Anterior cingulate cortex (tissue), 58 donors: ENCODE data around the gene PIWIL4.
"Not testable (repeated sequence)": the region's sequence is repeated elsewhere in the genome, so short reads cannot be mapped to it uniquely, and the experiment has no call there.

Experiments used
- DNase-seq, 58 donors: peaks; one replicate each; lab custom pipeline; 2025; lab: John Stamatoyannopoulos, UW

PIWIL4 gene

GRCh38 chr11:94629741-94630140, 62.6 kb downstream of the PIWIL4 start:
- DNase-seq: no peak

DNA sequence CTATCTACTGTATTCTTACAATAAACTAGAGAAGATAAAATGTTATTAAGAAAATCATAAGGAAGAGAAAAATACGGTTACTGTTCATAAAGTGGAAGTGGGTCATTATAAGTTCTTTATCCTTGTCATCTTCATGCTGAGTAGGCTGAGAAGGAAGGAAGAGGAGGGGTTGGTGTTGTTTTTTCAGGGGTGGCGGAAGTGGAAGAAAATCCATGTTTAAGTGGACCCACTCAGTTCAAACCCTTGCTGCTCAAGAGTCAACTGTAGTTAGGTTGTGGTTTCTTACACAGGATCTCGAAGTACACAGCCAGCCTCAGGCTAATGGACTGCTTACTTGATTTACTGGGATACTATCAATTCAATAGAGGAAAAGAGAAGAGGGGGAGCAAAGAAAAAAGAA, 63.1 kb downstream of the PIWIL4 start:
- no peak for DNase-seq

DNA sequence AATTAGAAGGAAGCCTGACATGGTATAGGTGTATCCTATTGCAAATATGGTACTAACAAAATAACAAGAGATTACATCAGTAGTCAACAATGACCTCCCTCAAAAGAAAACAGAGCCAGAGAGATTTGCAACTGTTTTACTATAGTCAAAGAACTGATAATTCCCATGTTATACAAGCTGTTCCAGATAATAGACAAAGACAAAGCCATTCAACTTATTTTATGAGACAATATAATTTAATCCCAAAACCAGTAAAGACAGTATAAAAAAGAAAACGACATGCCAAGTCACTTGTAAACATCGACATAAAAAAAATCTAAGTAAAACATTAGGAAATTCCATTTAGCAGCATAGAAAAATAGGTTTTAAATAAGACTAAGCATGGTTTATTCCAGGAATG, 65.2 kb downstream of the PIWIL4 start:
- no peak for DNase-seq

DNA sequence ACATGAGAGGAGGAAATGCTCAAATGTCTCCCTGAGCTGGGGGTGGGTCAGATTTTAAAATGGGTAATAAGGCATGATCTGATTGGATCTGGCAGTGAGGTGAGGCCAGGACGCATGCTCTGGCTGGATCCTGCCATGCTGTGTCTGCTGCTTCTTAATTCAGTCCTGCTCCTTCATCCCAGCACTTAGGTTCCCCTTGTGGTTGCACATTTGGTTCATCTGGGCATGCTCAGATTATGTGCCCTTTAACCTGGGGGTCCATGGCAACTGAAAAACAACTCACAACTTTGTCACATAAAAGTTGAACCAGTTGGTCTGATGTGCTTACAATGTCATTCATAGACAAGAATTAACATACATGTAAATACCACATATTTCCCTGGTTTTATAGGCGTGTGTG, 67.9 kb downstream of the PIWIL4 start:
- no peak for DNase-seq

DNA sequence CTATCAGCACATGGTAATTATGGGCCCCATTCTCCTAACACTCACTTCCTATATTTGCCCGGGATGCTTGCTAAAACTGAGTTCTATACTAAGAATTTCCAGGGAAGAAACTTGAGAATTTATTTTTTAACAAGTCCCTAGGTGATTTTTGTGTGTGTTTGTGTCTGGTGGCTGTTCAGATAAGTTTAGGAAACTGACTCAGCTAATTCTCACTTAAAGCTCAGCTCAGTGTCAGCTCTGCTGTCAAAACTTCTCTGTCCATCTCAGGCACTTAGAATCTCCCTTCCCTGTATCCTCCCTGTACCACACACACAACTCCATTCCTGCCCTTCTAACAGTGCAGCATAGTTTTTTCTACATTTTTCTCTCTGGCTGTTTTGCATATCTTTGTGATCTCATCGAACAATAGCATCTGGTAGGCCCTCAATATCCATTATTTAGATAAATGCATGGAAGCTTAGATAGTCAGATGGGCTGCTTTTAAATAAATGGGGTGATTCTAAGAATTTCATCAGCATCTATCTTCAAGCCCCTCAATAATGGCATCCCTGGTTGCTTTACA, 69.3 kb downstream of the PIWIL4 start:
- no peak for DNase-seq

- DNase-seq: no peak
Measured at GRCh38 chr11:94638301-94638901, 71.2 kb downstream of the PIWIL4 start.

DNA sequence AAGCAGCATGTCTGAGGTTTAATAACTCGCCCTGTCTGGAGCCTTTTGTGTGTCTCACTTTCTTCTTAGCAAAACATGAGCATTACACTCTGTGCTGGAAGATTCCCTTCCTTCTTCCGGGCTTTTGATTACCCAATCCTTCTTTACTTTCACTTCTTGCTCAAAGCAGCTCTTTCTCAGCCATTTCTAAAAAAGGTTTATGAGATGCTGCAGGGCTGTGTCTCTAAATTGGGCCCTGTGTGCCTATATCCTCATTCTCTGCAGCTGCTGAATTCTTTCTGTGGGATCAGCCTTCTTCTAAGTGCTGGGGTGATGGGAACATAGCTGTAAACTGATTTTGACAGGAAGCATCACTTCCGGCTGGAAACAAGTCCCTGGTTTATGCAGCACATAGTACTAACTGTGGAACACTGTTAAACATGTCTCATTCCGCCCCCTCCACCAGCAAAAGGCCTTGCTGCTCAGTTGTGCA, 71.8 kb downstream of the PIWIL4 start:
- peak in 20 of 58 donors; percentile 3 to 77 (median 18) for DNase-seq

DNA sequence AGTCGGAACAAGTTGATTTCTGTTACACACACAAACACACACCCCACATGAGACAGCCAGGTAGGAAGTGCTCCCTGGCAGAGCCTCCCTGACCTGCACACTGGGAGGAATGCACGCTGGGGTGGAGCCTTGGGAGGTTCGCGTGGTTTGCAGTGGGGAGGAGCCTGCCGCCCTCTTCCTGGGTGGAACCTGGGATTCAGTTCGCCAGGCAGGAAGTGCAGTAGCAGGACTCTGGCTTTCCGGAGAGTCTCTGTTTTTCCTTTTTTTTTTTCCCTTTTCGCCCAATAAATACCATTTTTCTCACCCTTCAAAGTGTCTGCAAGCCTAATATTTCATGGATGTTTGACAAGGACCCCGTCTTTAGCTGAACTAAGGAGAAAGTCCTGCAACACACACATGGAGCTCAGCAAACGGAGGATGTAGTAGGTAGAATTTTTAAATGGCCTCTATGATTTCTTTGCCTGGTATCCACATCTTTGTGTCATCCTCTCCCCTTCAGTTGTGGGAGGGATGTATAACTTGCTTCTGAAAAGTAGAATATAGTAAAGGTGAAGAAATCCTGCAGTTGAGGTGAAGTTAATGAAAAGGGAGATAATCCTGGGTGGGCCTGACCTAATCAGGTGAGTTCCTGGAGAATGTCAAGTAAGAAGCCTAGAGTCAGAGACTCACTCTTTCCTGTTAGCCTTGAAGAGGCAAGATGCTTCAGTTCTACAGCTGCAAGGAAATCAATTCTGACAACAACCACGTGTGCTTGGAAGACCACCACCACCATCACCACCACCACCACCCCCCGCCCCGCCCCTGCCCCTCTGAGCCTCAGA, 72.9 kb downstream of the PIWIL4 start:
- DNase-seq: no peak

- peak in 8 of 58 donors; percentile 3 to 22 (median 8) for DNase-seq
Measured at GRCh38 chr11:94641167-94641761, 74.1 kb downstream of the PIWIL4 start.

DNA sequence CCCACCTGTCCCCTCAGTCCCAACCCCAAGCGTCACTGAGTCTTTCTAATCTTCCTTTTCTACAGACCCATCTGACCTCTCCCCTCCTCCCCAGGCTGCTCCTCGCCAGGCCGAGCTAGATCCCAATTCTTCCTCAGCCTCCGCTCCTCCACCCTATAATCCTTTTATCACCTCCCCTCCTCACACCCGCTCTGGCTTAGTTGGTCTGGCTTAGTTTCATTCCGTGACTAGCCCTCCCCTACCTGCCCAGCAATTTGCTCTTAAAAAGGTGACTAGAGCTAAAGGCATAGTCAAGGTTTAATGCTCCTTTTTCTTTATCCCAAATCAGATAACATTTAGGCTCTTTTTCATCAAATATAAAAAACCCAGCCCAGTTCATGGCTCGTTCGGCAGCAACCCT, 76.0 kb downstream of the PIWIL4 start:
- DNase-seq: not testable (repeated sequence)

GRCh38 chr11:94647926-94648325, 80.8 kb downstream of the PIWIL4 start:
- DNase-seq: no peak

DNA sequence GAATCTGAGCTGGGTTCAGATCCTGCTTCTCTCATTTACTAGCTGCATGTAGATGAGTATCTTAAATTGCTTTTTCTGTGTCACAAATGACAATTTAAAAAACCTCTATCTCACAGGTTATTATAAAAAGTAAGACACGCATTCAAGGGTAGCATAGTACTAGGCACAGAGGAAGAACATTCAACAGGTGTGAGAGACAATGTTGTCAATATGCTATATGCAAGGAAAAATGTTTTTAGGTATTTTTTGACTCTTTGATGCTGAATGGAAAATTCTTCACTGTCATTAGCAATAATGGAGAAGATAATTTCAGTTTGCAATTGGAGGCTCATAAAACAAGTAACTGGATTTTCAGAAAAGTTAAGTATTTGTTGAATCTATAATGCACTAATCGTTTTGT, 81.6 kb downstream of the PIWIL4 start:
- no peak for DNase-seq

- no peak for DNase-seq
Measured at GRCh38 chr11:94649254-94649653, 82.1 kb downstream of the PIWIL4 start.

- DNase-seq: no peak
Measured at GRCh38 chr11:94649964-94650623, 82.9 kb downstream of the PIWIL4 start.

DNA sequence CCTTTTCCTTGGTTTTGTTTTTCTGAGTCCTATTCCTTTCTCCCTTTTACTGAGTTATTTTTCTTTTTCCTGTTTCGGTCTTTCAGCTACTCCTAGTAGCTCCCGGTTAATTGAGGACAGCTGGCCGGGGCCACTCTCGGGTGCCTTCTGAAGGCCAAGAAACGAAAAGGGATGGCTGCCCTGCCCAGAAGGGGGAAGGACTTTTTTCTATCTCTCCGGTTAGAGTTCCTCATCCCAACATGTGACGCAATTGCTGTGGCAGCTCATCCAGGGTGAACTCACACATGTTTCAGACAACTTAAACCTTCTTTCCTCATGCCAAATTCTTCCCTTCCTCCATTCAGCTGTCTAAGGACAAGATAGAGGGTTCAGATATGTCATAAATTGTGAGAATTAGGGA, 83.6 kb downstream of the PIWIL4 start:
- DNase-seq: peak in 3 of 58 donors; percentile 4 to 23 (median 5)

DNA sequence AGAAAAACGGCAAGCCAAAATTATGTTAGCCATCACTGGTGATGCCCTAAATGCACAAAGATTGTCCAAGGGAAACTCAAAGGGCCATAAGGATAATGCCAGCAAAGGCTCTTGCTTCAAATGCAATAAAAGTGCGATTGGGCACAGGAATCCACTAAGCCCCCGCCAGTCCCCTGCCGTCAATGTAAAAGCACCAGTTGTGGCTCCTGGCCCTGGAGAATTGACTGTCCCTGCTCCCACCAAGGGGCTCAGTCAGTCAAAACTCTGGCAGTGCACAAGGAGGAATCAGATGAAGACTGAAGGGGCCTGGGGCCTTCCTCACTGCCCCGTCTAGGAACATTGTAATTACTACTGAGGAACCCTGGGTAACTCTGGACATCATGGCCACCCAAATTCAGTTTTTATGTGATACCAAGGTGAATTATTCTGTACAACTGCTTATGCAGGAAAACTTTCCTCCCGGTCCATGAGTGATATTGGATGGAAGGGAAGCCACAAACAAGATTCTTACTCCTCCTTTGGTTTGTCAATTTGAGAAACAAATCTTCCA, 85.6 kb downstream of the PIWIL4 start:
- no peak for DNase-seq

DNA sequence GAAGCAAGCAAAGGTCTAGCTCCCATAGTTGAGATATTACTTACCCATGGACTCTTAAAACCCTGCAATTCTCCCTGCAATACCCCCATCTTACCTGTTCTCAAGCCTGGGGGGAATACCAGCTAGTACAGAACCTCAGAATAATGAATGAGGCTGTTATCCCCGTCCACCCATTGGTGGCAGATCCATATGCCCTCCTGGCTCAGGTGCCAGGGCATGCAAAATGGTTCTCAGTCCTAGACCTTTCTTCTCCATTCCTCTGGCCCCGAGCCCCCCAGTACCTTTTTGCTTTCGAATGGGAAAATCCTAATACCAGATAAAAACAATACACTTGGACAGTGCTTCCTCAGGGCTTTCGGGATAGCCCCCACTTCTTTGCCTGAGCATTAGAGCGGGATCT, 86.4 kb downstream of the PIWIL4 start:
- DNase-seq: no peak

- no peak for DNase-seq
Measured at GRCh38 chr11:94654201-94654600, 87.0 kb downstream of the PIWIL4 start.

GRCh38 chr11:94655291-94655690, 88.1 kb downstream of the PIWIL4 start:
- DNase-seq: no peak

GRCh38 chr11:94655956-94656355, 88.8 kb downstream of the PIWIL4 start:
- no peak for DNase-seq
